Cardiac muscle cell (in vitro differentiated cells and primary cell): ENCODE results near the gene WDR76. TPM values are rescaled to one million over a fixed set of nuclear protein-coding genes. Genes with fewer than 3 reads are reported as not detected.

ENCODE experiments used
- DNase-seq, 2 donors: peaks; one replicate each; pipeline versions ENCODE4 v3.0.0 to v3.0.0-alpha.2; 2010 to 2017; ENCODE audit warnings: low read depth in 1 of 2, low spot score in 1 of 2
- H3K27ac ChIP-seq: fragments of 200-600 bp; sonication (generic); 2 replicates; pipeline ENCODE4 v1.5.1; 2016
- H3K27me3 ChIP-seq: fragments of 200-600 bp; sonication (generic); 2 replicates; pipeline ENCODE4 v1.6.0; 2016; ENCODE audit warnings: control low read depth
- H3K36me3 ChIP-seq: fragments of 200-600 bp; sonication (generic); 2 replicates; pipeline ENCODE4 v1.5.1; 2016; ENCODE audit warnings: control low read depth
- H3K4me1 ChIP-seq: fragments of 200-600 bp; sonication (generic); 2 replicates; pipeline ENCODE4 v1.8.1; 2017; ENCODE audit warnings: low read depth, mild to moderate bottlenecking, mixed run types
- H3K4me3 ChIP-seq: fragments of 200-600 bp; sonication (generic); 2 replicates; pipeline ENCODE4 v1.5.1; 2016; ENCODE audit warnings: mild to moderate bottlenecking
- H3K9me3 ChIP-seq: fragments of 200-600 bp; sonication (generic); 2 replicates; pipeline ENCODE4 v1.5.1; 2017; ENCODE audit warnings: low read depth, mild to moderate bottlenecking, control low read depth
- polyA plus RNA-seq: library from polyadenylated mRNA; unstranded; fragments of >200 nt; fragmentation: Nextera tagmentation; extraction: Ambion mirVana; gene quantifications from 2 replicates; pipeline ENCODE4 v1.2.1, GENCODE V29; 2016
- total RNA-seq: library from RNA; depleted of rRNA; stranded (reverse); fragments of >200 nt; gene quantifications from 2 replicates; pipeline ENCODE4 v1.2.3, GENCODE V29; 2016
- TF ChIP-seq, protein P1 (sequence below): IDR thresholded peaks from 2 replicates; pipeline ENCODE4 v1.5.1; 2012; ENCODE audit warnings: low read depth, mild to moderate bottlenecking, low read length

Gene WDR76
- total RNA-seq (7.9 and 8.2 TPM in 2 replicates), polyA plus RNA-seq (1.5 and 4.0 TPM in 2 replicates)

DNA sequence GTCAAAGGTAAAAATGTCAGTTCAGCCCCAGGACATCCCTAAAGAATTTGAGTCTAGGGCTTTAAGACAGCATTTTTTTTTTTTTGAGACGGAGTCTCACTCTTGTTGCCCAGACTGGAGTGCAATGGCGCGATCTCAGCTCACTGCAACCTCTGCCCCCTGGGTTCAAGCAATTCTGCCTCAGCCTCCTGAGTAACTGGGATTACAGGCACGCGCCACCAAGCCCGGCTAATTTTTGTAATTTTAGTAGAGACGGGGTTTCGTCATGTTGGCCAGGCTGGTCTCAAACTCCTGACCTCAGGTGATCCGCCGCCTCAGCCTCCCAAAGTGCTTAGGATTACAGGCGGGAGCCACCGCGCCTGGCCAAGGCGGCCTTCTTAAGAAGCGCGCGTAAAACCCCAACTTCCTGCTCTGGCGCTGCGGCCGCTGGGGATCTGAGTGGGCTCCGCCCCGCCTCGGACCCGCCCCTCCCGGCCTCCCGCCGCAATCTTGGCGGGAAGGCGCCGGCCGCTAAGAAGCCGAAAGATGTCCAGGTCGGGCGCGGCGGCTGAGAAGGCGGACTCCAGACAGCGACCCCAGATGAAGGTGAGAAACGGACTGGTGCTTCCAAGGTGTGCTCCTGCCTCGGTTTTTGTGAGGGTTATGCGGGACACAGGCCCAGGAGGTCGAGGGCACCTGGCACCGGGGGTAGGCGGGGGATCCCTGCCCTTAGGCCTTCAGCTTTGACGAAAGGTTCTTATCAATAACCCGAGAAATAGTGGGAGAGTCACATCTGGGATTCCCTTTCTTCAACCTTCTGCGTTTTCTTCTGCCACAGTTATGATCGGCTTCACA is at the start of gene WDR76:
WDR76 (plus strand) TSS at position 495 of the 834 bp plus-strand sequence; CDS start at position 526, 31 bp downstream.
- Histone ChIP-seq H3K4me1 (no peaks in the 10 kb centered on the region), H3K27me3 (no peaks in the 10 kb centered on the region), H3K27ac (peak within 1 kb of the TSS; percentile 16), H3K36me3 (no peaks in the 10 kb centered on the region), H3K9me3 (no peaks in the 10 kb centered on the region), H3K4me3 (peak within 1 kb of the TSS; percentile 24)
- DNase-seq, result peak; percentile 80 to 88
- TF ChIP-seq, protein P1, sequence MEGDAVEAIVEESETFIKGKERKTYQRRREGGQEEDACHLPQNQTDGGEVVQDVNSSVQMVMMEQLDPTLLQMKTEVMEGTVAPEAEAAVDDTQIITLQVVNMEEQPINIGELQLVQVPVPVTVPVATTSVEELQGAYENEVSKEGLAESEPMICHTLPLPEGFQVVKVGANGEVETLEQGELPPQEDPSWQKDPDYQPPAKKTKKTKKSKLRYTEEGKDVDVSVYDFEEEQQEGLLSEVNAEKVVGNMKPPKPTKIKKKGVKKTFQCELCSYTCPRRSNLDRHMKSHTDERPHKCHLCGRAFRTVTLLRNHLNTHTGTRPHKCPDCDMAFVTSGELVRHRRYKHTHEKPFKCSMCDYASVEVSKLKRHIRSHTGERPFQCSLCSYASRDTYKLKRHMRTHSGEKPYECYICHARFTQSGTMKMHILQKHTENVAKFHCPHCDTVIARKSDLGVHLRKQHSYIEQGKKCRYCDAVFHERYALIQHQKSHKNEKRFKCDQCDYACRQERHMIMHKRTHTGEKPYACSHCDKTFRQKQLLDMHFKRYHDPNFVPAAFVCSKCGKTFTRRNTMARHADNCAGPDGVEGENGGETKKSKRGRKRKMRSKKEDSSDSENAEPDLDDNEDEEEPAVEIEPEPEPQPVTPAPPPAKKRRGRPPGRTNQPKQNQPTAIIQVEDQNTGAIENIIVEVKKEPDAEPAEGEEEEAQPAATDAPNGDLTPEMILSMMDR, result no peak

DNA sequence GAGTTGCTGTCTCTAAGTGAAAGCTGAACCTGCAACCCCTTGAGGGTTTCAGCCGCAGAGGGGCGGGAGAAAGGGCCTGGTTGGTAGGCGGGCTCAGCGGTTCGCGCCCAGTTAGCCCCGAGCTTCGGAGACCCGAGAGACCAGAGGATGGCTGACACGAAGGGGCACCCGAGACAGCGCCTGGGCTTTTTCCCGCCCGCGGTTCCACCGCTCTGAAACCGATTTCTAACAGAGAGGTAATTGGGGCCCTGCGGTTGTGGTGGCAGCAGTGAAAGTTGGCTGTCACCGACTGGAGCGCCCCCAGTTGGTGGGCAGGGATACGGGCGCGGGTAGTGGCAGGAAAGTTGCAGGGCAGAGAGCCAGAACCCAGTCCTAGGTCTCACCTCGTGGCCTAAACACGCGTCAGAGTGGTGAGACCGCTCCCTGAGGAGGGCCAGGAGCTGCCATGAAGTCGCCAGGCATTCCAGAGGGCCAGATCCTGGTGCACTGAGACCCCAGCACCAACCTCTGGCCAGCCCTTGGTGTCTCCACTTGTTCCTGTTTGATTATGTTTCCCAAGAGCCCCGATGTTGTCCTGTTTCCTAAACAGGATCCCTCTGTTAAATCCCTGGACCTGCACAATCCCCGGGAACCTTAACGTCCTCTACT is 49.4 kb upstream of the WDR76 start:
- Histone ChIP-seq H3K27me3 (no peaks in the 10 kb centered on the region), H3K9me3 (no peaks in the 10 kb centered on the region), H3K36me3 (peaks cover 10% of the 10 kb centered on the region), H3K4me3 (peak overlapping the region; percentile 38), H3K27ac (no peak overlapping the region), H3K4me1 (no peaks in the 10 kb centered on the region)
- TF ChIP-seq, protein P1, result peak; percentile 65
- DNase-seq, result peak; percentile 75 to 79

DNA sequence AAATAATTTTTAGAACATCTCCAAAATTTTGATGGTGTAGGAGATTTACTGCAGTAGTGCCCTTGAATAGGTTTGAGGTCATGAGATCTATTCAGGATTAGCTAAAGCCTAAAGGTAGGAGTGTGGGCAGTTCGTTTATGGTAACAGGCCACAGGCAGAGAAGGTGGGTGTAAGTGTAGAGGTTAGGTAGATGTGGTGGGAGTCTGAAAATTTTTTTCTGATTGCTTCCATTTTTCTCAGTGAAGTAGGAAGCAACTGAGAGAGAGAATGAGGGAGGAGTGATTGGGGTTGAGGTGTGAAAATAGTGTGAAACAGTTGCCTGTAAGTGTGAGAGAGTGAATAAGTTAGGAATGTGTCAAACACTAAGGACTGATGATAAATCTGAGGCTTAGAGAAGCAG is 47.8 kb upstream of the WDR76 start:
- Histone ChIP-seq H3K36me3 (no peaks in the 10 kb centered on the region), H3K9me3 (no peaks in the 10 kb centered on the region)

DNA sequence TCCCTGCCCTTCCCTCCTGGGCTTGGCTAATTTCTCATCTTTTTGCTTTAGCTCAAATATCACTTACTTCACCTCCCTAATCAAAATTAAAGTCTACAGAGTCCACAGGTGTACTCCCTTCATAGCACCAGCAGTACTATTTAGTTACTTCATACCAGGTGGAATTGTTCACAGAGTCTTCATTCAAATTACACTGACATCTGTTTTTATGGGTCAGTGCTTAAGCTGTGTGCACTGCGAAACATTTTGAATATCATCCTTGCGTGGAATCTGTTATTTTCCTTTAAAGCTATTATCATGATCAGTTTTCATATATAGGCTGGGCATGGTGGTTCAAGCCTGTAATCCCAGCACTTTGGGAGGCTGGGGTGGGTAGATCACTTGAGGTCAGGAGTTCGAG is 37.4 kb upstream of the WDR76 start:
- Histone ChIP-seq H3K4me1 (peaks cover 14% of the 10 kb centered on the region), H3K9me3 (no peaks in the 10 kb centered on the region), H3K36me3 (peaks cover 6% of the 10 kb centered on the region), H3K27me3 (no peaks in the 10 kb centered on the region), H3K27ac (no peak overlapping the region), H3K4me3 (no peak overlapping the region)
- DNase-seq, result no peak
- TF ChIP-seq, protein P1, result no peak

More for the DNA sequence above, 47.8 kb upstream of the WDR76 start:
- Histone ChIP-seq H3K4me3 (no peak overlapping the region), H3K27ac (no peak overlapping the region), H3K4me1 (no peaks in the 10 kb centered on the region), H3K27me3 (no peaks in the 10 kb centered on the region)
- DNase-seq, result no peak
- TF ChIP-seq, protein P1, result no peak

DNA sequence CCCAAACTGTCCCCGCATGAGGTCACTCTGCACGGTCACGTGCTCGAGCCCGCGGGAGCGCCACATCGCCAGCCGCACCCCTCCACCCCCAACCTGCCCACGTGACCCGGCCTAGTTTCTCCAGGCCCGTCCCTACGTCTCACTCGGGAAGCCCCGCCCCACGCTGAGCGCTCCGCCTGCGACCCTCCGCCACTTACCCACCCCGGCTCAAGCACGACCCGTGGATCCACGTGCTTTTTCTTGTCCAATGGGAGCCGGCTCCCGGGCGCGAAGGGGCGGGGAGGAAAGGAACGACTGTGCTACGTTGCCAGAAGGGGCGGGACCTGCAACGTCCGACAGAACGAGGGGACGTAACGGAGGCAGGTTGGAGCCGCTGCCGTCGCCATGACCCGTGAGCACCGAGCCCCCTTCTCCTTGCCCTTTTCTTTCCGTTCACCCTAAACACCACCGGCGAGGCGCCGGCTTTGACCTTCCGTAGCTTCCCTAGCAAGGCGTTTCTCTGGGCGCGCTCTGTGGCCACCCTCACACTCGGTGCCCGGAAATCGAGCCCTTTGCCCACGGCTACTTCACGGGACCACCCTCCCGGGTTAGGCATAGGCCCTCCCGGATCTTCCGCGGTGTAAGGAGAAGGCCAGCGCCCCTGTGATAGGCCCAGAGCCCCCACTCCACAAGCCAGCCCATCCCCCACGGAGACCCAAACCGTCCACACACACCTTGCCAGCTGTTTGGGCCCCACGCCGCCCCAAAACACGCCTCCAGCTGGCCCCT is 34.6 kb upstream of the WDR76 start, which contains the start of gene SERF2:
SERF2 (plus strand) TSS at position 328 of the 768 bp plus-strand sequence; CDS start at position 385, 57 bp downstream.
- TF ChIP-seq, protein P1, result no peak
- H3K4me1 ChIP-seq, result peaks cover 22% of the 10 kb centered on the region
- H3K36me3 ChIP-seq, result peaks cover 11% of the 10 kb centered on the region
- H3K27ac ChIP-seq, result peak within 1 kb of the TSS; percentile 98
- DNase-seq, result peak; percentile 99 to 100
- peak within 1 kb of the TSS; percentile 93 for H3K4me3 ChIP-seq
- H3K9me3 ChIP-seq, result no peaks in the 10 kb centered on the region
- no peaks in the 10 kb centered on the region for H3K27me3 ChIP-seq
